Testis (tissue), 2 donors: ENCODE measurements around the gene DDX51.

Experiments
- CTCF ChIP-seq, 3 experiments: fragments of 450-650 bp in 2 of 3; fragments of 200-600 bp in 1 of 3; sonication (generic) in 1 of 3; IDR thresholded peaks; one replicate each; pipeline ENCODE4 v1.5.1; 2016 to 2019; ENCODE audit warnings: antibody characterized with exemption in 3 of 3, mild to moderate bottlenecking in 2 of 3, moderate library complexity in 1 of 3
- POLR2A ChIP-seq: fragments of 450-650 bp; IDR thresholded peaks from one replicate; pipeline ENCODE4 v1.6.1; 2017; ENCODE audit warnings: antibody characterized with exemption, mild to moderate bottlenecking, moderate library complexity

- TF ChIP-seq POLR2A (no peak), CTCF (IDR thresholded peaks at IDR 0.05) (no peak)
Observed at GRCh38 chr12:132089407-132089910, 54.7 kb downstream of the DDX51 start.
